ACC112 (cell line): Measurements from ENCODE around the gene DOCK7.

ENCODE experiments used
- H2AFZ ChIP-seq: fragments of 200-600 bp; sonication (generic); one replicate; pipeline ENCODE4 v1.6.0; 2017; ENCODE audit warnings: antibody characterized with exemption, low read length; ENCODE audit not compliant: unreplicated experiment
- H3K27ac ChIP-seq: fragments of 200-600 bp; sonication (generic); 2 replicates; pipeline ENCODE4 v1.5.1; 2014; ENCODE audit warnings: low read depth, mild to moderate bottlenecking, antibody characterized with exemption, low read length, moderate library complexity
- H3K27me3 ChIP-seq: fragments of 200-600 bp; sonication (generic); 2 replicates; pipeline ENCODE4 v1.6.1; 2014; ENCODE audit warnings: mild to moderate bottlenecking, antibody characterized with exemption, low read length, moderate library complexity, mixed read lengths; ENCODE audit not compliant: insufficient read depth
- H3K36me3 ChIP-seq: fragments of 200-600 bp; sonication (generic); 2 replicates; pipeline ENCODE4 v1.6.1; 2016; ENCODE audit warnings: mild to moderate bottlenecking, antibody characterized with exemption, low read length, moderate library complexity, mixed read lengths; ENCODE audit not compliant: insufficient read depth
- H3K4me1 ChIP-seq: fragments of 200-600 bp; sonication (generic); one replicate; pipeline ENCODE4 v1.6.1; 2016; ENCODE audit warnings: low read length, mixed read lengths; ENCODE audit not compliant: insufficient read depth, unreplicated experiment, control insufficient read depth
- H3K4me3 ChIP-seq: fragments of 200-600 bp; sonication (generic); 2 replicates; pipeline ENCODE4 v1.5.1; 2014; ENCODE audit warnings: mild to moderate bottlenecking, low read depth, low read length
- H3K79me2 ChIP-seq: fragments of 200-600 bp; sonication (generic); one replicate; pipeline ENCODE4 v1.6.0; 2016; ENCODE audit warnings: low read length; ENCODE audit not compliant: control insufficient read depth, unreplicated experiment, insufficient read depth

DOCK7 gene, protein sequence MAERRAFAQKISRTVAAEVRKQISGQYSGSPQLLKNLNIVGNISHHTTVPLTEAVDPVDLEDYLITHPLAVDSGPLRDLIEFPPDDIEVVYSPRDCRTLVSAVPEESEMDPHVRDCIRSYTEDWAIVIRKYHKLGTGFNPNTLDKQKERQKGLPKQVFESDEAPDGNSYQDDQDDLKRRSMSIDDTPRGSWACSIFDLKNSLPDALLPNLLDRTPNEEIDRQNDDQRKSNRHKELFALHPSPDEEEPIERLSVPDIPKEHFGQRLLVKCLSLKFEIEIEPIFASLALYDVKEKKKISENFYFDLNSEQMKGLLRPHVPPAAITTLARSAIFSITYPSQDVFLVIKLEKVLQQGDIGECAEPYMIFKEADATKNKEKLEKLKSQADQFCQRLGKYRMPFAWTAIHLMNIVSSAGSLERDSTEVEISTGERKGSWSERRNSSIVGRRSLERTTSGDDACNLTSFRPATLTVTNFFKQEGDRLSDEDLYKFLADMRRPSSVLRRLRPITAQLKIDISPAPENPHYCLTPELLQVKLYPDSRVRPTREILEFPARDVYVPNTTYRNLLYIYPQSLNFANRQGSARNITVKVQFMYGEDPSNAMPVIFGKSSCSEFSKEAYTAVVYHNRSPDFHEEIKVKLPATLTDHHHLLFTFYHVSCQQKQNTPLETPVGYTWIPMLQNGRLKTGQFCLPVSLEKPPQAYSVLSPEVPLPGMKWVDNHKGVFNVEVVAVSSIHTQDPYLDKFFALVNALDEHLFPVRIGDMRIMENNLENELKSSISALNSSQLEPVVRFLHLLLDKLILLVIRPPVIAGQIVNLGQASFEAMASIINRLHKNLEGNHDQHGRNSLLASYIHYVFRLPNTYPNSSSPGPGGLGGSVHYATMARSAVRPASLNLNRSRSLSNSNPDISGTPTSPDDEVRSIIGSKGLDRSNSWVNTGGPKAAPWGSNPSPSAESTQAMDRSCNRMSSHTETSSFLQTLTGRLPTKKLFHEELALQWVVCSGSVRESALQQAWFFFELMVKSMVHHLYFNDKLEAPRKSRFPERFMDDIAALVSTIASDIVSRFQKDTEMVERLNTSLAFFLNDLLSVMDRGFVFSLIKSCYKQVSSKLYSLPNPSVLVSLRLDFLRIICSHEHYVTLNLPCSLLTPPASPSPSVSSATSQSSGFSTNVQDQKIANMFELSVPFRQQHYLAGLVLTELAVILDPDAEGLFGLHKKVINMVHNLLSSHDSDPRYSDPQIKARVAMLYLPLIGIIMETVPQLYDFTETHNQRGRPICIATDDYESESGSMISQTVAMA (N-terminal part only)

DNA sequence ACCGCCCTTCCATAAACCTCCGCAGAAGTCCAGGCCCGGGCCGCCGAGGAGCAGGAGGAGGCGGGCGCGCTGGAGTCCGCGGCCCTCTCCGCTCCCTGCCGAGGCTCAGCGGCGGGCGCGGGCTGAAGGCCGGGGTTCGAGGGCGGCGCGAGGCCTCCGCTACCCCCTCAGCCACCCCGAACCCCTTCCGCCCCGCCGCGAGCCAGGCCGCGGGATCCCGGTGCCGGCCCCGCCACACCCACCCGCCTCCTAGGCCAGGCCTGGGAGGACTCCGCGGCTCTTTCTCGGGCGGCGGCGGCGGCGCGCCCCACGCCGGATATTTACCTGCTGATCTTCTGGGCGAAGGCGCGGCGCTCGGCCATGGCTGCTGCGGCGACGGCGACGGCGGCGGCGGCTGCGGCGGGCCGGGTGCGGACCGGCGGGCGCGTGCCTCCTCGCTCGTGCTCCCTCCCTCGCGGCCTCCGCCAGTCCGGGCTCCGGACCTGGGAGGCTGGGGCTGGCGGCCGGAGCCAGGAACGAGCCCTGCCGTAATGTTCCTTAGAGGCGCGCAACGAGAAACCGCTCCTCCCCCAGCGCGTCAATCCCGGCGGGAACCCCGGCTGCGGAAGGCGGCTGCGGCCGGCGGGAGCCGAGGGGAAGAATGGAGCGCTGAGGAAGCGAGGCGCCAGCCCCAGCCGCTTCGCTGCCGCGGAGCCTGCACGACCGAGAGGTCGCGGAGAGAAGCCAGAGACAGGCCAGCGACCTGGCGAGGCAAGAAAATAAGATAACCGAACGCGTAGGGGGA, at the start of gene DOCK7:
DOCK7 (minus strand) TSS at position 484 of the 784 bp plus-strand sequence; CDS start at position 362, 122 bp downstream.
- peak within 1 kb of the TSS; percentile 82 for H2AFZ ChIP-seq
- H3K27ac ChIP-seq, result peak within 1 kb of the TSS; percentile 20
- H3K27me3 ChIP-seq, result no peaks in the 10 kb centered on the region
- peaks cover 40% of the 10 kb centered on the region for H3K4me1 ChIP-seq
- peak within 1 kb of the TSS; percentile 94 for H3K4me3 ChIP-seq
- H3K79me2 ChIP-seq, result peaks cover 40% of the 10 kb centered on the region
- H3K36me3 ChIP-seq, result no peaks in the 10 kb centered on the region

DNA sequence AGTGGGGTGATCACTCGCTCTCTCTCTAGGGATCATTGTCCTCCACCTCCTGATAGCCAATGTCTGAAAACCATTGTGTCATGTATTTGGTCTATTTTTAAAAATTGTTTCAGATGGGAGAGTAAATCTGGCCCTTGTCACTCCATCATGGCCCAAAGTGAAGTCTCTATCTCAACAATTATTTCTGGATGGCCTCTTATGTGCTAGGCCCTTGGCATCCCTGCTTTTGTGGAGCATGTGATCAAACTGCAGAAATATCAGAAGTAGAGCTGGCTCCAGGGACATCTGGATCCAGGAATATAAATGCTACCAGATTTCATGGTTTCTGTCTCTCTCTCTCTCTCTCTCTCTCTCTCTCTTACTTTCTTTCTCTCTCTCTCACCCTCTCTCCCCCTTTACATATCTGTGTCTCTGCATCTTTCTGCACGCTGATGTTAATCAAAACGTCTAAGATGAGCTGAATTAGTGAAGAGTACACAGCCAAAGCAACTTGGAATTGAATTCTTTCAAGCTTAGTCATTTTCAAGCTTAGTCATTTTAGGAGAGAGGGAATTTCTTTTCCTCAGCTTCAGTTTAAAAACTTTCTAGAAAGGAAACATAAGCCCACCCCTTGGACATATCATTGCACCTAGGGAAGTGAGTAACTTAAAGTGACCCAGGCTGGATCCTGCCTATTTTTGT, 47.4 kb upstream of the DOCK7 start:
- Histone ChIP-seq H3K36me3 (no peaks in the 10 kb centered on the region), H3K79me2 (no peaks in the 10 kb centered on the region), H3K4me1 (peaks cover 12% of the 10 kb centered on the region), H3K27ac (no peak overlapping the region), H2AFZ (no peak overlapping the region), H3K4me3 (no peak overlapping the region), H3K27me3 (no peaks in the 10 kb centered on the region)

DNA sequence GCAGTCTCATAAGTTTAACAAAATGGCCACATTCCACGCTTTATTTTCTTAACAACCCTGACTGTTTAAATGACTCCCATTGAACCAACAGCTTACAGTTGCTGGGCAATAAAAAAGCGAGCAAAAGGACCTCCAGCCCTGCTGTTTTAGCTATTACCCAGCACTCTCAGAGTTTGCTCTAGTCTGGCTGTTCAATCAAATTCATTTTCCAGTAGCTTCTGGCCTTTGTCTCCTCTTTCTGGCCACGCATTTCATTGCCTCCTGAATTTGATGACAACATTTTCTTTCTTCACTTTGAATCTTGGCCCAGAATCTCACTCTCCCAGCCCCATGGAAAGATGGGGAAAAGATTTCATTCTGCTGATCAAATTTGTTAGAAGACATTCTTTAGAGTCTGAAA, 44.1 kb upstream of the DOCK7 start:
- Histone ChIP-seq H3K4me1 (peaks cover 19% of the 10 kb centered on the region), H3K27me3 (no peaks in the 10 kb centered on the region)

DNA sequence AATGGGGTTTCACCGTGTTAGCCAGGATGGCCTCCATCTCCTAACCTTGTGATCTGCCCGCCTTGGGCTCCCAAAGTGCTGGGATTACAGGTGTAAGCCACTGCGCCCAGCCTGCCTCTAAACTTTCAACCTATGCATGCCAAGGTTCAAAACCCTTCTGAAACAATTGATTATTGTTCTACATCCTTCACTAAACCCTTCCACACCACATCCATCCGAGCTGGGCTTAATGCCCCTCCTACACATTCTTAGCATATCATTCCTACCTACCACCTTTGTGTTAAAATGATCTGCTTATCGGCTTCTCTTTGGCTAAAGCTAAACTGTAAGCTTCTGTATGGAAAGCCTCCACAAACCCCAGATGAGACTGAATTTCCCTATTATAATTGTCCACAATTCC, 40.8 kb upstream of the DOCK7 start:
- no peaks in the 10 kb centered on the region for H3K36me3 ChIP-seq
- H3K27ac ChIP-seq, result no peak overlapping the region
- peaks cover 31% of the 10 kb centered on the region for H3K4me1 ChIP-seq
- H3K4me3 ChIP-seq, result no peak overlapping the region
- no peaks in the 10 kb centered on the region for H3K79me2 ChIP-seq
- H2AFZ ChIP-seq, result no peak overlapping the region
- no peaks in the 10 kb centered on the region for H3K27me3 ChIP-seq

More for the DNA sequence above, 44.1 kb upstream of the DOCK7 start:
- no peak overlapping the region for H2AFZ ChIP-seq
- H3K27ac ChIP-seq, result no peak overlapping the region
- H3K4me3 ChIP-seq, result no peak overlapping the region
- H3K79me2 ChIP-seq, result no peaks in the 10 kb centered on the region
- H3K36me3 ChIP-seq, result no peaks in the 10 kb centered on the region

DNA sequence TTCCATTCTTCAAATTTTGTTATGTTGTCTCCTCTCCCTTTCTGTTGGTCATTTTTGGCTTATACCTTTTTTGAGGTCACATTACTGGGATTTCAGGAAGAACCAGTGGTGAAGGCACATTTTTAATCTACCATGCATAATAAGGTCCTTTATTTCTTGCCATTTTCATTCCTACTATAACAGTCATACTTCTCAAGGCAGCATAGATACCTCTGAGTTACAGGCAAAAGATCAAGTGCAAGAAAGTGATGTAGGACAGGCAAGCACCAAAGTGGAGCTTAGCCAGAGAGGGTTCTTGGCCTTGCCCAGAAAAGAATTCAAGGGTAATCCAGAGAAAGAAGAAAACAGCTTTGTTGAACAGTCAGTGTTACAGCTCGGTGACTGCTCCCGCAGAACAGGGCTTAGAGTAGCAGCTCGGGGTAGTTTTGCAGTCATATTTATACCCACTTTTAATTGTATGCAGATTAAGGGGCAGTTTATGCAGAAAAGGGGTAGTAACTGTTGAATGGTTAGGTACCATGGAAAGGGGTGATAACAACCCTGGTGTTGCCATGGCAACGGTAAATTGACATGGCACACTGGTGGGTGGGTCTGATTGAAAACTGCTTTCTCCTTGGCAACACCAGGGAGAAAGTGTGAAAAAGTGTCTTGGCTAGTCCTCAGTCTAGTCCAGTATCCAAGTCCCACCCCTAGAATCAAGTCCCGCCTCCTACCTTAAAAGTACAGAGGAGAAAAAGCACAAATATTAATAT, 39.6 kb upstream of the DOCK7 start:
- Histone ChIP-seq H2AFZ (no peak overlapping the region), H3K27ac (peak overlapping the region; percentile 12), H3K27me3 (no peaks in the 10 kb centered on the region), H3K36me3 (no peaks in the 10 kb centered on the region), H3K4me1 (peaks cover 31% of the 10 kb centered on the region), H3K79me2 (no peaks in the 10 kb centered on the region), H3K4me3 (no peak overlapping the region)

DNA sequence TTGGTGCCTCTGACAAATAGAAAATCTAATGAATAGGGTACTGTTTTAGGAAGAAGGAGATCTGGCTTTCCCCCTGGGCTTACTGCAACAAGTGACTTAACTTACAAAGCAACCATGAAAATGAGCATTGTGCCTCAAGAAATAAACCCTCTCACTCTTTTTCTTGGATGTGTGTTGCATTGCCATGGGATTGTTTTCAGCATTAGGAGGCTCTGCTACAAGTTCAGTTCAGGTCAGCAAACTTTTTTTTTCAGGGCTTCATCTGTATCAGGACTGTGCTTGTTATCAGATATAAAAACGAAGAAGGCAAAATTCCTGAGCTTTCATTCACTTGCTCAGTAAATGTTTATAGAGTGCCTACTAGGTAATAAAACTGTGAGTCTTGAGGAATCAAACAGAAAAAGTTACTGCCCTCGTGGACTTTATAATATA, 37.8 kb upstream of the DOCK7 start:
- Histone ChIP-seq H3K4me3 (peak overlapping the region; percentile 67), H3K79me2 (no peaks in the 10 kb centered on the region), H3K4me1 (peaks cover 31% of the 10 kb centered on the region), H3K27me3 (no peaks in the 10 kb centered on the region), H2AFZ (peak overlapping the region; percentile 73), H3K27ac (peak overlapping the region; percentile 40), H3K36me3 (no peaks in the 10 kb centered on the region)

DNA sequence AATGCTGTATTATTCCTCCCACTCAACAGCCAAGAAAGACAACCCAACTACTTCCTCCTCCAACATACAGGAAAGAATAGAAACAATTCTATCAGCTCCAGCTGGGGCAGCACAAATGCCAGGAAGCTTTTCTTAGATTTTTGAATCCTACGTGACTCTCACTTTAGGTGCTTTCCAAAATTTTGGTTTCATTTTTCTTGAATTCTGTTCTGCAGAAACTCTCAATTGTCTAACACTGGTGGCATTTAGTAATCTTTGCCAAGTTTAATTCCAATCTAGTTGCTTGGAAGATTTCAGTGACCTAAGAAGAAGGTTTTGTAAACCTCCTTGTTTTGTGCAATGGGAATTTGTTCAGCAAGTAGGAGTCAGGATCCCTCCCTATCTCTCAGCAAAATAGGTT, 37.1 kb upstream of the DOCK7 start:
- Histone ChIP-seq H3K4me1 (peaks cover 31% of the 10 kb centered on the region), H3K4me3 (peak overlapping the region; percentile 67), H3K27me3 (no peaks in the 10 kb centered on the region), H3K36me3 (no peaks in the 10 kb centered on the region), H3K79me2 (no peaks in the 10 kb centered on the region), H2AFZ (peak overlapping the region; percentile 73), H3K27ac (peak overlapping the region; percentile 40)

DNA sequence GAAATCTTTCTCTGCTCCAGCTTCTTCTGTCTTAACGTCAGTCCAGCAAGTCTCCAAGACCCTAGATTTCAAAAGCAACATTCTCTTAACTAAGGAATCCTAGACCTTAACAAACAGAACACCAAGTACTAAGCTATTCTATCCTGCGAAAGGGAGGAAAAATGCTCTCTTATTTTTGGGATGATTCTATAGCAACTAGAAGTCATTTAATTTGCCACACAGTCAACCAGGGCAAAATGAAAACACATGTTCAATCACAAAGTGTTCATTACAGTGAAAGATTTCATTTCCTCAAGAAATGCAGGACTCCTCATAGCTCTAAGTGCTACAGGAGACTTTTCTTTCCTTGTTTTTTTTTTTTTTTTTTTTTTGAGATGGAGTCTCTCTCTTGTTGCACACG, 36.2 kb upstream of the DOCK7 start:
- H3K4me1 ChIP-seq, result peaks cover 31% of the 10 kb centered on the region
- peak overlapping the region; percentile 41 for H2AFZ ChIP-seq
- H3K4me3 ChIP-seq, result no peak overlapping the region
- H3K27ac ChIP-seq, result no peak overlapping the region
- H3K36me3 ChIP-seq, result no peaks in the 10 kb centered on the region
- no peaks in the 10 kb centered on the region for H3K27me3 ChIP-seq
- H3K79me2 ChIP-seq, result no peaks in the 10 kb centered on the region

DNA sequence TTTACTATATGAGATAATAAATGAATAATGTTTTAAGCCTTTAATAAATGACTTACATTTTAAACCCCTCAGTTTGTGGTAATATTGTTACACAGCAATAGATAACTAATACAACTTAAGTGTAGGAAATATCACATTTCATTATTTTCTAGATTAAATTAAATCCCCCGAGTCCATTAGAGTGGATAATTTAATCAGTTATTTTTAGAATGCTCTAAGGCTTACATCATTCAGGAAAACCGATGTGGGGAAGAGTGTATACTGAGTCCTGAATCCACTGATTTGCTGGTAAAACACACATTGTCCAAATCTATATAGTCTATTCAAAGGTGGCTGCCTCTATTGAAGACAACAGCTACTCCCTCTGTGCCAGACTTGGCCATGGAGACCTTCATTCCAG, 35.7 kb upstream of the DOCK7 start:
- peak overlapping the region; percentile 41 for H2AFZ ChIP-seq
- no peaks in the 10 kb centered on the region for H3K79me2 ChIP-seq
- H3K27me3 ChIP-seq, result no peaks in the 10 kb centered on the region
- no peak overlapping the region for H3K27ac ChIP-seq
- no peaks in the 10 kb centered on the region for H3K36me3 ChIP-seq
- peaks cover 31% of the 10 kb centered on the region for H3K4me1 ChIP-seq
- H3K4me3 ChIP-seq, result no peak overlapping the region
